GM12892 (cell line): Measurements from ENCODE around the gene GREB1L.

ENCODE experiments used
- POLR2AphosphoS5 ChIP-seq: IDR thresholded peaks from 2 replicates; pipeline ENCODE4 v1.6.1; 2011; ENCODE audit warnings: low read depth, low read length, control low read depth
- TAF1 ChIP-seq: IDR thresholded peaks from 2 replicates; pipeline ENCODE4 v1.6.1; 2011; ENCODE audit warnings: low read depth, mild to moderate bottlenecking, control low read depth, low read length, borderline replicate concordance

DNA sequence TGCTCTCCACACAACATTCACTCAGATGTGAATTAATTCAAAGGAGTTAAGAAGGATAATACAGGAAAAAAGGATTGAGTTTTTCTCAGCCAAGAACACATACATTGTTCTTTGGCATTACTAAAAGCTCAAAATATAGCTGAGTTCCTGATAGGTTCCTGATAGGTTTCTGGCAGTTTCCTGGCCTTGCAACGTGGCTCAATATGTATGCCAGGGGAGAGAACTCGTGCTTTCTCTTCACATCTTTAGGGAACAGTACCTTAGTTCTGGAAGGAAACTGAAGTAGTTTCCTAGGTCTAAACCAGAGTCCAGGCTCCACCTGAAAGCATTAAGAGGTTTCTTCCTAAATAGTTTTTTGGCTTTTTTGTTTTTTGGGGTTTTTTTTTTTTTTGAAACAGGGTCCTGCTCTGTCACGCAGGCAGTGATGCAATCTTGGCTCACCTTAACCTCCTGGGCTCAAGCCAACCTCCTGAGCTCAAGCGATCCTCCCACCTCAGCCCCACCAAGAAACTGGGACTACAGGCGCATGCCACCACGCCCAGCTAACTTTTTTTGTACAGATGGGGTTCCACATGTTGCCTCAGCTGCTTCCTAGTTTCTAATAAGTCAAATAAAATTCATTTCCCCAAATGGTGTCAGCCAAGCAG, 315.7 kb downstream of the GREB1L start:
- TF ChIP-seq POLR2AphosphoS5 (no peak), TAF1 (no peak)
